Large intestine (tissue), 3 donors: ENCODE data around the gene FAM210A. TPM values are rescaled to one million over a fixed set of nuclear protein-coding genes. Genes with fewer than 3 reads are reported as not detected.
"Not testable (repeated sequence)": the region's sequence is repeated elsewhere in the genome, so short reads cannot be mapped to it uniquely, and the experiment has no call there.

ENCODE experiments used
- DNase-seq, 2 donors: peaks; one replicate each; pipeline versions ENCODE4 v3.0.0 to v3.0.0-alpha.2; 2013
- H3K27ac ChIP-seq: one replicate; pipeline ENCODE4 v1.5.1; 2013; ENCODE audit warnings: low read length
- H3K27me3 ChIP-seq: 2 replicates; pipeline ENCODE4 v1.6.1; 2013; ENCODE audit warnings: low read length; ENCODE audit not compliant: control insufficient read depth, insufficient read depth
- H3K36me3 ChIP-seq: 2 replicates; pipeline ENCODE4 v1.6.1; 2013; ENCODE audit warnings: low read length; ENCODE audit not compliant: control insufficient read depth, insufficient read depth
- H3K4me1 ChIP-seq: one replicate; pipeline ENCODE4 v1.6.1; 2013; ENCODE audit warnings: low read length; ENCODE audit not compliant: control insufficient read depth, insufficient read depth
- H3K4me3 ChIP-seq: one replicate; pipeline ENCODE4 v1.5.1; 2013; ENCODE audit warnings: low read length
- H3K9me3 ChIP-seq: one replicate; pipeline ENCODE4 v1.6.1; 2013; ENCODE audit warnings: mild to moderate bottlenecking, low read depth, low read length, moderate library complexity; ENCODE audit not compliant: control insufficient read depth
- WGBS: methylation state at CpG from one replicate; pipeline ENCODE4 v1.1.5; 2013; ENCODE audit warnings: low lambda C conversion rate; ENCODE audit not compliant: insufficient coverage; 5-methylcytosine and 5-hydroxymethylcytosine counted together
- polyA plus RNA-seq: library from polyadenylated mRNA; unstranded; fragments of 120-200 nt; gene quantifications from one replicate; pipeline ENCODE4 v1.2.1, GENCODE V29; 2013

Gene FAM210A
- polyA plus RNA-seq, 1 donor, result 16.7 TPM

- no peaks in the 10 kb centered on the region for H3K36me3 ChIP-seq
- no peak for DNase-seq
- no CpG with 5 or more reads among the region's 8 CpGs for WGBS
- no peak overlapping the region for H3K27ac ChIP-seq
- H3K9me3 ChIP-seq, result no peaks in the 10 kb centered on the region
- no peaks in the 10 kb centered on the region for H3K27me3 ChIP-seq
- no peaks in the 10 kb centered on the region for H3K4me1 ChIP-seq
- H3K4me3 ChIP-seq, result no peak overlapping the region
Measured at GRCh38 chr18:13712400-13713131, 13.8 kb downstream of the FAM210A start.

GRCh38 chr18:13710414-13710831 lies 15.9 kb downstream of the FAM210A start:
- H3K9me3 ChIP-seq, result no peaks in the 10 kb centered on the region
- H3K36me3 ChIP-seq, result no peaks in the 10 kb centered on the region
- no peak overlapping the region for H3K27ac ChIP-seq
- no CpG with 5 or more reads among the region's 6 CpGs for WGBS
- no peak overlapping the region for H3K4me3 ChIP-seq
- H3K4me1 ChIP-seq, result no peaks in the 10 kb centered on the region
- no peak for DNase-seq
- H3K27me3 ChIP-seq, result no peaks in the 10 kb centered on the region

GRCh38 chr18:13703899-13704298 lies 22.5 kb downstream of the FAM210A start:
- Histone ChIP-seq H3K4me3 (no peak overlapping the region), H3K4me1 (no peaks in the 10 kb centered on the region), H3K27me3 (no peaks in the 10 kb centered on the region), H3K9me3 (peaks cover 7% of the 10 kb centered on the region), H3K36me3 (no peaks in the 10 kb centered on the region), H3K27ac (no peak overlapping the region)
- DNase-seq, result no peak
- WGBS, result 100% methylated on average over 1 of the region's 1 CpG

GRCh38 chr18:13700153-13700552 lies 26.2 kb downstream of the FAM210A start:
- H3K27me3 ChIP-seq, result no peaks in the 10 kb centered on the region
- H3K9me3 ChIP-seq, result peaks cover 13% of the 10 kb centered on the region

GRCh38 chr18:13696961-13697360 lies 29.4 kb downstream of the FAM210A start:
- WGBS, result 80% methylated on average over 1 of the region's 3 CpGs
- no peak overlapping the region for H3K27ac ChIP-seq
- H3K36me3 ChIP-seq, result no peaks in the 10 kb centered on the region

More at GRCh38 chr18:13700153-13700552, 26.2 kb downstream of the FAM210A start:
- Histone ChIP-seq H3K36me3 (no peaks in the 10 kb centered on the region), H3K4me1 (no peaks in the 10 kb centered on the region), H3K27ac (no peak overlapping the region), H3K4me3 (no peak overlapping the region)
- no peak for DNase-seq
- WGBS, result no CpG with 5 or more reads among the region's 1 CpG

GRCh38 chr18:13695337-13695736 lies 31.0 kb downstream of the FAM210A start:
- H3K27ac ChIP-seq, H3K4me1 ChIP-seq, H3K4me3 ChIP-seq, DNase-seq, H3K27me3 ChIP-seq, H3K9me3 ChIP-seq, H3K36me3 ChIP-seq: not testable (repeated sequence)
- WGBS, result no CpG with 5 or more reads among the region's 5 CpGs

More at GRCh38 chr18:13696961-13697360, 29.4 kb downstream of the FAM210A start:
- H3K4me1 ChIP-seq, result no peaks in the 10 kb centered on the region
- H3K4me3 ChIP-seq, result no peak overlapping the region
- H3K9me3 ChIP-seq, result peaks cover 9% of the 10 kb centered on the region
- H3K27me3 ChIP-seq, result no peaks in the 10 kb centered on the region
- DNase-seq, result no peak

- H3K4me1 ChIP-seq, DNase-seq, H3K27ac ChIP-seq, H3K36me3 ChIP-seq, H3K27me3 ChIP-seq, H3K4me3 ChIP-seq, H3K9me3 ChIP-seq: not testable (repeated sequence)
- WGBS, result no CpG with 5 or more reads among the region's 9 CpGs
Measured at GRCh38 chr18:13690060-13690459, 36.3 kb downstream of the FAM210A start.

- Histone ChIP-seq H3K27me3 (no peaks in the 10 kb centered on the region), H3K27ac (no peak overlapping the region), H3K4me1 (no peaks in the 10 kb centered on the region), H3K4me3 (no peak overlapping the region), H3K36me3 (no peaks in the 10 kb centered on the region), H3K9me3 (no peaks in the 10 kb centered on the region)
- DNase-seq, result no peak
- no CpG with 5 or more reads among the region's 21 CpGs for WGBS
Measured at GRCh38 chr18:13688191-13689136, 37.9 kb downstream of the FAM210A start.

GRCh38 chr18:13684546-13684945 lies 41.8 kb downstream of the FAM210A start:
- H3K27ac ChIP-seq, result no peak overlapping the region
- H3K36me3 ChIP-seq, result peaks cover 3% of the 10 kb centered on the region
- H3K9me3 ChIP-seq, result no peaks in the 10 kb centered on the region
- DNase-seq, result no peak
- H3K4me1 ChIP-seq, result no peaks in the 10 kb centered on the region
- H3K4me3 ChIP-seq, result no peak overlapping the region
- no peaks in the 10 kb centered on the region for H3K27me3 ChIP-seq
- 100% methylated on average over 2 of the region's 4 CpGs for WGBS

GRCh38 chr18:13681701-13682100 lies 44.7 kb downstream of the FAM210A start:
- no peak for DNase-seq
- Histone ChIP-seq H3K27me3 (no peaks in the 10 kb centered on the region), H3K36me3 (peaks cover 3% of the 10 kb centered on the region), H3K9me3 (no peaks in the 10 kb centered on the region), H3K4me1 (no peaks in the 10 kb centered on the region), H3K4me3 (no peak overlapping the region), H3K27ac (no peak overlapping the region)
- WGBS, result 94% methylated on average over 3 of the region's 6 CpGs
